GM13976 (cell line): ENCODE data around the gene PCDHGA5.
"Not testable (repeated sequence)": the region's sequence is repeated elsewhere in the genome, so short reads cannot be mapped to it uniquely, and the experiment has no call there.

ENCODE experiments used
- DNase-seq: peaks from one replicate; pipeline ENCODE4 v3.0.0; 2012; ENCODE audit warnings: low spot score
- CTCF ChIP-seq: IDR thresholded peaks from 2 replicates; pipeline ENCODE4 v1.5.1; 2012; ENCODE audit warnings: borderline replicate concordance, mild to moderate bottlenecking; ENCODE audit not compliant: insufficient read depth; ENCODE audit errors: extremely low read depth, missing control alignments, control extremely low read depth
- in situ Hi-C: fragments of 300-500 bp; cut with MboI; formaldehyde crosslinking; loops from one replicate; pipeline ENCODE4 v1.12.0; 2022; ENCODE audit warnings: low sequenced_read_pairs, mixed read lengths, inconsistent platforms; ENCODE audit not compliant: unreplicated experiment

The PCDHGA5 gene

GRCh38 chr5:141399555-141400258, 35.7 kb downstream of the PCDHGA5 start:
- in situ Hi-C loops, result no loop called here
- DNase-seq, result no peak
- no peak for TF ChIP-seq CTCF

GRCh38 chr5:141402553-141403243, 38.7 kb downstream of the PCDHGA5 start, which contains the start of gene PCDHGA9:
TSS of gene PCDHGA9 (plus strand) at chr5:141402778. CDS start at chr5:141402953, 175 bp downstream.
- TF ChIP-seq CTCF, result peak; percentile 12
- in situ Hi-C loops, result no loop called here
- DNase-seq, result no peak

GRCh38 chr5:141403387-141403786, 39.4 kb downstream of the PCDHGA5 start:
- TF ChIP-seq CTCF, result no peak
- in situ Hi-C loops, result no loop called here
- DNase-seq, result no peak

GRCh38 chr5:141407790-141408505, 44.0 kb downstream of the PCDHGA5 start, which contains the start of gene PCDHGB6:
TSS of gene PCDHGB6 (plus strand) at chr5:141408021. CDS start at chr5:141408203, 182 bp downstream.
- in situ Hi-C loops, result not testable (repeated sequence)
- TF ChIP-seq CTCF, result peak; percentile 48
- DNase-seq, result peak; percentile 62

- TF ChIP-seq CTCF, result no peak
- DNase-seq, result no peak
- in situ Hi-C loops, result no loop called here
These were observed 45.8 kb downstream of the PCDHGA5 start for GRCh38 chr5:141409598-141410306.

- no peak for TF ChIP-seq CTCF
- in situ Hi-C loops, result no loop called here
- DNase-seq, result no peak
These were observed 47.6 kb downstream of the PCDHGA5 start for GRCh38 chr5:141411575-141411974.
